NCI-H524 treated with DMSO at 0.1 percent for 48 hours (cell line): ENCODE results near the gene BRINP1.

Source experiments
- DNase-seq: peaks from one replicate; lab custom pipeline; 2025; lab: John Stamatoyannopoulos, UW

BRINP1 gene, protein sequence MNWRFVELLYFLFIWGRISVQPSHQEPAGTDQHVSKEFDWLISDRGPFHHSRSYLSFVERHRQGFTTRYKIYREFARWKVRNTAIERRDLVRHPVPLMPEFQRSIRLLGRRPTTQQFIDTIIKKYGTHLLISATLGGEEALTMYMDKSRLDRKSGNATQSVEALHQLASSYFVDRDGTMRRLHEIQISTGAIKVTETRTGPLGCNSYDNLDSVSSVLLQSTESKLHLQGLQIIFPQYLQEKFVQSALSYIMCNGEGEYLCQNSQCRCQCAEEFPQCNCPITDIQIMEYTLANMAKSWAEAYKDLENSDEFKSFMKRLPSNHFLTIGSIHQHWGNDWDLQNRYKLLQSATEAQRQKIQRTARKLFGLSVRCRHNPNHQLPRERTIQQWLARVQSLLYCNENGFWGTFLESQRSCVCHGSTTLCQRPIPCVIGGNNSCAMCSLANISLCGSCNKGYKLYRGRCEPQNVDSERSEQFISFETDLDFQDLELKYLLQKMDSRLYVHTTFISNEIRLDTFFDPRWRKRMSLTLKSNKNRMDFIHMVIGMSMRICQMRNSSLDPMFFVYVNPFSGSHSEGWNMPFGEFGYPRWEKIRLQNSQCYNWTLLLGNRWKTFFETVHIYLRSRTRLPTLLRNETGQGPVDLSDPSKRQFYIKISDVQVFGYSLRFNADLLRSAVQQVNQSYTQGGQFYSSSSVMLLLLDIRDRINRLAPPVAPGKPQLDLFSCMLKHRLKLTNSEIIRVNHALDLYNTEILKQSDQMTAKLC

DNA sequence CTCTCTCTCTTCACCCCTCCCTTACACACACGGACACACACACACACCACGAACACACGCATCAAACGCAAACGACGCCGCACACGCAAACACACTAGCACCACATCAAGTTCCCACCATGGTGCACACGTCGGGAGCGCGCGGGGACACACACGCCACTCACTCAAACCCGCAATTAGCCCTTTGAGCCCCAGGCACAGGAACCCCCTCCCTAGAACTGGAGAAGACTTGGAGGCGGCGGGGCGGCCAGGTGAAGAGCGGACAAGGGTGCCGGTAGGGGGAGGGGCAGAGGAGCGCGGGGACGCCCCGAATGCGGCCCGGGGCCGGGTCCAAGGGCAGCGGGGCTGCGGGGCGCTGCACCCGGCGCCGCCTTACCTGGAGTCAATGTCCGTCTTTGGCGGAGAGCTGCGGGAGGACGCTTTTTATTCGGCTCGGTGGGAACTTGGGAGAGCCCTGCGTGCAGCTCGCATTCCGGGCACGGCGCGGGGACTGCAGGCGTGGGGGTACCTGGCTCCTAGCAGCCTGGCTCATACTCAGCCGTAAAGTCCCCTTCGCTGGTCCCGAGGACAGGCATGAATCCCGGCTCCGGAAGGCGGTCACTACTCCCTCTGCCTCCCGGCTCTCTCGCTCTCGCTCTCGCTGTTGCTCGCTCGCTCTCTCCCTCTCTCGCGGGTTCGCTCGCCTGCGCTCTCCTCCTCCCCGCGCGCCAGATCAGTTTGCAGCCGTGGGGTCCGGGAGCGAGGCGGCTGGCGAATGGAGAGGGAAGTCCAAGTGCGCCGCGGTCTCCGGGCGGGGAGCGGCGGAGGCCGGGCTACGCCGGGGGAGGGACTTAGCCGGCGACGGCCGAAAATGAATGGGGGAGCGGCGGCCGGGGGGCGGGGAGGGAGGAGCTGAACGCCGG is at the start of gene BRINP1:
Gene BRINP1 (minus strand): TSS at position 755 of the 901 bp plus-strand sequence. CDS start 56,080 bp downstream, outside the sequence.
- DNase-seq, result no peak

DNA sequence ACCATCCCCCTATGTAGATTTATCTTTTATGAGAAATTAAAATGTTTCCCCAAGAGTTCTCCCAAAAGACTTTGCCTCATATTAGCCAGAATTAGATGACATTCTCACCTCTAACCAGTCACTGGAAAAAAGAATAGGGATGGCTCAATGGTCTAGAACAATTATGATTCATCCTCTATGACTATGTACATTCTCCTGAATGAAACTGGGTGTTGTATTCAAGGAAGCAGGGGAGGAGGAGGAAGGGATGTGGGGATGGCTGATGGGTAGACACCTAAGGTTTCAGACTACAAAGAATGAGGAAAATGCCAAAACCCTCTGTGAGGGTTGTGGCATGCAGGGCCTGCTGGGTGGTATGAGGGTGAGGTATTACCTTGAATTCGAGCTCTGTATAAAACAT is 49.5 kb upstream of the BRINP1 start:
- no peak for DNase-seq

DNA sequence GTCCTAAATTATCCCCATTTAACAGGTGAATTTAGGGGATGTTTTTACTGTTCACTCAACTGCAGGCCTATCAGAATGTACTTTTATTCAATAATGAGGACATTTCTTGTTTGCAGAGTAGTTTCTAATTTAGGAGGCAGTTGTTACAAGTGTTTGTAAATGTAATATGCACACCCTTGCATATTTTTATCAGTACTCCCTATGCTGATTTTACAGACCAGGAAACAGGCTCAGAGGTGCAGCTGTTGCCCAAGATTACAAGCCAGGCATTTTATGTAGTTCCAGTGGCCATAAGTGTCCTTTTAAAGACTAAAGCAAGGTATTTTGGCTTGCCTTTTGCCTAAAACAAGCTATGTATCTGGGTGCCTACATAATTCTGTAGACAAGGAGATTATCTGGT is 47.6 kb upstream of the BRINP1 start:
- DNase-seq, result no peak

DNA sequence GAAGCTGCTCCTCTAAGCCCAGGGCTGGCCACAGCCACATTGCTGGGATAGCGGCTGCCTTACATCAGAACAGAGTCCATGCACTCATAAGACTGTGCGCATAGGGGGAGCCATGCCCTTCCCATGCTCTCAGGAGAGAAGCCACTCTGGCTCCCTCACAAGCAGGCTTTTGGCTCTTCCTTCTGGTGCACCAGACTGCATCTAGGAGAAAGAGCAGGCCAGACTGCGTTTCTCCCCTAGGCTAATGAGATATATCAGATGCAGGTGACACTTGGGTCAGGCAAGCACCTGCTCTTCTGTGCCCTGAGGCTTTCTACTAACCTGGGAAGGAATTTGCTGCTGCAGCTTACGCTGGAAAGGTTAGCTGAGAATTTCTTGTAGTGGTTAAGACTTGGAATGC is 43.2 kb upstream of the BRINP1 start:
- no peak for DNase-seq

DNA sequence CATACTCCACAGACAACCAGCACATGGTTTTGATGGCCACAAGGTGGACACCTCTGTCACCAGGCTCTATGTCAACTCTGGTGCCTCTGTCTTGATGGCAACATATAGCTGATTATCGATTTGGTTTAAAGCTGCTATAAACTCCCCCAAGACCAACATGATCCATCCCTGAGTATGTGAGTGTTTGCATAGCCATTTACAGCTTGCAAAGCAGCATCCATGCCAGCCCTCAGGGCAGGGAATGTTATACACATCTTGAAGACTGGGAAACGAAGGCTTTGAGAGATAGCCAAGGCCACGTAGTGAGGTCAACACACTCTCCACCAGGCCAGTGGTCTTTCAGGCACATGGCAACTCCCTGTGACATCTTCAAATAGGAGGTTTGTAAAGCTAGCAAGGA is 40.3 kb upstream of the BRINP1 start:
- no peak for DNase-seq

DNA sequence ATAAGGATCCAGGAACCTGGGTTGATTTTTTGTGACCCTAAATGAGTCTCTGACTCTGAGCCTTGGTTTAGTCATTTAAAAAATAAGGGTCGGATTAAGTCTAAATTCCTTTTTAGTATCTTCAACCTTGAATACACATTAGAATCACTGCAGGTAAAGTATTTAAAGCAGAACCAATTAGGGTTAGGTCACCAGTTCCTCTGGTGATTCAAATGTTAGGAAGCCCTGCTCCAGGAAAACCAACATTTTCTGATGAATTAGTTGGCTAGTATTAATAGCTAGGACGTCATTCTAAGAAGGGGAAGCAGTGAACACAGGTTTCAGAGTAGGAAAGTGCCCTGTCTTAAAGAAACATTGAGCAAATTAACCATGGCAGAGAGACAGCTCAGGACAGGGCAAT is 31.4 kb upstream of the BRINP1 start:
- no peak for DNase-seq

DNA sequence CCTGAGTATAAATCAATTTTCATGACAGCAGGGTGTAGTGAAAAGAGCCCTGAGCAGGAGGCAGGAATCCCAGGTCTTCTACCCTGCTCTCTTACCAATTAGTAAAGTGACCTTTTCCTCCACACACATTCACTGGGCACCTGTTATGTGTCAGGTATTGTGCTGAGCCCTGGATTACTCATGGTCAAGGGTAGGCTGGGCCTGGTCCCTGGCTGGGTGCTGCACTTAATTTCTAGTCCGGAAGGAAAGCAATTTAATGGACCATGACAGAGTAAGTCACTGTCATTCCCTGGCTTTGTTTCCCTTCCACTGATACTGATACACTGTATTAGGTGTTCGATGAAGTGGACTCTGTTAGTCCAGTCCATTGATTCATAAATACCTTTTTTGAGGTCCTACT is 29.1 kb upstream of the BRINP1 start:
- DNase-seq, result no peak

DNA sequence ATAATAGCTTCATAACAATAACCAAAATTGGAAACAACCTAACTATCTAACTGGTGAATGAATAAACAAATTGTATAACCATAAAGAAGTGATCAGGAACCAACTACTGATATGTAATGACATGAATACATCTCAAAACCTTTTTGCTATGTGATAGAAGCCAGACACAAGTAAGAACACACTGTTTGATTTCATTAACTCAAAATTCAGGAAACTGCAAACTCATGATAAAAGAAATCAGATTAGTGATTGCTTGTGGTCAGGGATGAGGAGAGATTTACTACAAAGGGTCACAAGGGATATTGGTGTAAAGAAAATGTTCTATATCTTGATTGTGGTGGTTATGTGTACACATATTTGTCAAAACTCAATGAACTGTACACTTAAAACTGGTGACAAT is 22.6 kb upstream of the BRINP1 start:
- no peak for DNase-seq

DNA sequence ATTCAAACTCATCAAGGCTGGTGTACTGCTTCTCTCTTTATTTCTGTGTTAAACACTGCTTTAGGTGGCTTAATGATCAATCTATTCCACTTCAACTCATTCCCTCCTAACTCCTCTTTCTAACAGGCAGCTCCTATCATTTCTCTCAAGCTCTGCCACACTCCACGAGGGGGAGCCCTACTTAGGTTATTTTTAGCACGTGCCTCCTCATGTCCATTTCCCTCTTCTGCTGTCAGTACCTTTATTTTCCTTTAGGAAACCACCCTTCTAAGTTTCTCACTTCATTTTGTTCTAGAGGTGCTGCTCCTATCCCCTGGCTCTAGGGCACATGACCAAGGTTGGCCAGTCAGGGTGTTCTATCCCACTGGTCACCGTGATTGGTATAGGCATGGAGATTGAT is 6.7 kb upstream of the BRINP1 start:
- peak; percentile 21 for DNase-seq

DNA sequence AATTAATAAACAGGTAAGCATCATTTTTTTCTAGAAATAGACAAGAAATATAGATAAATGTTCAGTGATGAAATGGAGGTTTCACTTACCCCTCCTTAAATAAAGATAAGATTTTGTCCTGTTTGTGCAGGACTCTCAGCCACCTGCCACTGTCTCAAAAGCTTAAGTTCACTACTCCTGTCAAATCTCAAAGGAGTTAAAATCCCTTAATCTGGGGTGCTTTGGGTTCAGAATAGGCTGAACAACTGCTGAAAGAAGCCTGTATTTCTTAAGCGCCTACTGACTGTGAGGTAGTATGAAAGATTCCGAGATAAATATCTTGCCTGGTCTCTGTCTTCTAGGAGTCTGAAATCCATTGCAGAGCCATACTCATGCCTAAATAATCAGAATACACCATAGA is 3.7 kb upstream of the BRINP1 start:
- peak; percentile 64 for DNase-seq

DNA sequence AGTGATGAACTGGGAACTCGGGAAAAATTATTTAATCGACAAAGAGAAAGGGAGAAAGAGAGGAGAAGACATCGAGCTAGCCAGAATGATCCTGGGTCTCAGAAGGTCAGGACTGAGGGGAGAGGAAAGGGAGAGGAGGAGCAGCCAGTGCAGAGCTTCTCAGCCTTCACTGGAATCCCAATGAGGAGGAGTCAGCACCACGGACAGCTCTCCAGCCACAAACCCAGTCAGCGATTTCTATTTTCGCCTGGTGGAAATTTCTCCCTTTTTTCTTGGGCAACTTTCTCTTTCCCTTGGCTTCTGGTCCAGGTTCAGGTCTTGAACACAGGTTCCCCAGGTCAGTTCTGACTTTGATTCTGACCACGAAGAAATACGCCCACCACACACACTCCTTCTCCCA is 1.6 kb upstream of the BRINP1 start:
- DNase-seq, result no peak

DNA sequence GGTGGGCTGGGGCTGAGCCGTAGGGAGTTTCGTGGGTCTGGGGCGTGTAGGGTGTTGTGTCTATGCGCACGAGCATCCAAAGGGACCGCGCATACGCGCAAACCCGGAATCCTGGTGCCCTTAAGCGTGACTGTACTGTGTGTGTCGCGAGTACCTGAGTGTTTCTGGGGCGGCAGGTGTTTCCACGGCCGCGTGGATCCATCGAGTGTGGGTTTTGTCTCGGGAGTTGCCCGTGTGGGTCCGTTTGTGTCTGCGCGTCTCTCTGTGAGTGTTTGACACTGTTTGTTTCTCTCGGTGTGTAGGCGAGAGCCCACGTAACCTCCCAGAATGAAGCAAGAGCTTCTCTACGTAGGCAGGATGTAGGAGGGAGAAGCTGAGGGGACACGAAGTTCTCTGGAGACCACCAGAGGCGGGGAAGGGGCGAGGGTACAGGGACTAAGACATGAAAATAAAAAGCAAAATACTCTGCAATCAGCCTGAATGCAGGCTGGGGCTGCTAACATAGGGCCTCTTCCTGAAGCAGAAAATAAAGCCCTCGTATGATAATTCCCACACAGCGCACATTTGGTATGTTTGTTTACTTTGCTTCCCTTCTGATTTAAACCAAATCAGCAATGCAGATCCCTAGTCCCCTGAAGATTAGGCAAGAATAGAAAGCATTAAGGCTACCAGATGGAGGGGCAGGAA is 588 bp upstream of the BRINP1 start:
- no peak for DNase-seq

DNA sequence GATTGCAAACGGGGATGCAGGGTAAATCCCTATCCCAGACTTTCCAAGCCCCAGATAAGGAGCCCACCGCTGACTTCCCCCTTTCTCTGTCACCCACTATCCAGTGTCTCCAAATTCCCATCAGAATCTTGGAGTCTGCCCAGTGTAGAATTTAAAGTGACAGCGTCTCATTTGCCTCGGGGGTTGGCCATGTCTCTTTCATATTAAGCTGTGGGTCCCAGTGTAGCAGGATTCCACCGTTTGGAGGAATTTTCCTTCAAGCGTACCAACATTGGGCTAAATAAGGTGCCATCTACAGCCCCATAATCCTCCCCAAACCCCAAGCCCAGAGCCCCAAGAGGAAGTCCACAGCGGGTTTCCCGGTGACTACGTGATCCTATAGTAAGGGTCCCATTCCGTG is 1.1 kb downstream of the BRINP1 start:
- no peak for DNase-seq

DNA sequence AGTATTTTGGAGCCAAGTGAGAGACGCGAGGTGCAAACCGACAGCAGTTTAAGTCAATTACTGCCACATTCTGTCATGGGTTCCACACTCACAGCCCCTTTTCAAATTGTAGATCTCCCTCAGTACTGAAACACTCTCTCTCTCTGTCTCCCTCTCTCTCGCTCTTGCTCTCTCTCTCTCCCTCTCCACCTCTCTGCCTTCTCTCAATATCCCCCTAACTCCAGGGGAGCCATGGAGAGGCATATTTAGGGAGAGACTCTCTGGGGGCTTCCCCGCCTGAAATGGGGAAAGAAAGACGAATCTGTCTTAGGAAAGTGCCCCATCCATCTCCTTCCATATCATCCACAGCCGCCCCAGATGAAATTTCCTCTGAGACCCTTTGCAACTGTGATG is 1.6 kb downstream of the BRINP1 start:
- no peak for DNase-seq

DNA sequence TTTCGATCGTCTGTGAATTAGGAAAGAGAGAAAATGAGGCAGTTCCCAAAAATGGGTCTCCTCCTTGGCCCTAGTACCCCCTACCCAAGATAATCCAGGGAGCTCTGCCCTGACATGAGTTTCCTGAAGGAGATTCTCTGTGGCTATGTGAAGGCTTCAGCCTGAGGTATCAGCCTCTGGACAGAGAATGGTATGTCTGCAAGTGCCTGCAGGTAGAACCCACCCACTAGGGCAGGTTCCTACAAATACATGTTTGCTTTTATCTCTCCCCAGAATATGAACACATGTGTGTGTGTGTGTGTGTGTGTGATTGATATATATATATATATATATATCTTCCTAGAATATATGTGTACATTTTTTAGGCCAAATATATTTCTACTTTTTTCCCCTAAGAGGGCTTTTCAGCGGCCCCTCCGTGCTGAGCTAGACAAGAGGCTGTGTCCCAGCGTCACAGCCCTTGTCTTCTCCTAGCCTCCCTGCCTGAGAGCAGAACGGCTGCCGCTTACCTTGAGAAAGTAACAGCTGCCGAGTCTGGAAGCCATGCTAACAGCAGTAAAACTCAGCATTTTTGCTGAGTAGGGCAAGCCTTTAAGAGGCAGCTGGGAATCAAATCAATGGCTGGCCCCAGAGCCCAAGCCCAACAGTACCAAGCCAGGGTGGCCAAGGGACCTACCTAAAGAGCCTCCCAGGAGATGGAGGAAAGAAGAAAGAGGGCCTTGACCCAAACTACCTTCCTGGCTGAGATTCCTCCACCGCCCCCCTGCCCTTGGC is 2.1 kb downstream of the BRINP1 start:
- no peak for DNase-seq

DNA sequence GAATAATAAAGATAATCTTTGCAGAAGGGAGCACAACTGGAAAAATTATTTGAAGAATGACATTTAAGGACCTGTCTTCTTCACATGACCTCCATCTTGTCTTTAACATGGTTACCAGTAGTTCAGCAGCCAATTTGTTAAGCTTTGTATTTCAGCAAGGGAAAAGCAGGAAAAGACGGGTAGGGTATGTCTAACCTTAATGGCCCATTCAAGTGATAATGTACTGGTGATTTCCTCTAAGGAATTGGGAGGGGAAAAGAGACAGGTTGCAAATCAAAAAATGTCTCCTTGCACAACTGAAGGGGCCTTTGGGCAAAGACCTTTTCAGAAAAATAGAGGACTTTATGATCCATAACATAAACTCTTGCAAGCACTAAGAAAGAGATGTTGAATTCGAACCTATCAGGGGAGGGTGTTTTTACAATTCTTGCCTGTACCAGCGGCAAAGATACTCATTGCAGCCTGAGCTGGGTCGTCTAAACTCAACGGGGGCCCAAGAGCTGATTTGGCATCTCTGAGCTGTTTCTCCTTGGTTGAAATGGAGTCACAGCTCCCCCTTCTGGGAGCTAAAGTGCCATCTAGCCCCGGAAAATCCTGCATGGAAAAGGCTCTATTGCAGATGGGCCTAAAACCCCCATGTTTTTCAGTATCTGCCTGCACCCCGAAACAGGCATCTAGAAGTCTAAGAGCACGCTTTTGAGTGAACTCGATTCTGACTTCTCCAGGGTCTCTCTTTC is 3.8 kb downstream of the BRINP1 start:
- DNase-seq, result no peak

DNA sequence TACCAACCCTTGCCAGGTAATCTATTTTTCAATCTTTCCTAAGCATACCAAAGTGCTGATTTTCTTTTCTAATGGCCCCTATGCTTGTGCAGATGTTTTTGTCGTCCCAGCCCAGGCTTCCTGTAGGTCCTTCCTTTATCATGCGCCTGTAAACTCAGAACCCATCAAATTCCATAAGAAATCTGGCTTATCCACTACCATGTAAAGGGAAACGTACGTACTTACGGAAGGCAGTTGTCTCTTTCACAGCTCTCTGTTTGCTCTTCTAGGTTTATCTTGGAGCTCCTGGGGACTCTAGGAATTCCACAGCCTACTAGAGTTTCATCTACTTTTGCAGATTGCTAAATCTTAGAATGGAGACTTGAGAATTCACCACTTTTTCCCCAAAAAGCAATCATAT is 9.0 kb downstream of the BRINP1 start:
- no peak for DNase-seq

DNA sequence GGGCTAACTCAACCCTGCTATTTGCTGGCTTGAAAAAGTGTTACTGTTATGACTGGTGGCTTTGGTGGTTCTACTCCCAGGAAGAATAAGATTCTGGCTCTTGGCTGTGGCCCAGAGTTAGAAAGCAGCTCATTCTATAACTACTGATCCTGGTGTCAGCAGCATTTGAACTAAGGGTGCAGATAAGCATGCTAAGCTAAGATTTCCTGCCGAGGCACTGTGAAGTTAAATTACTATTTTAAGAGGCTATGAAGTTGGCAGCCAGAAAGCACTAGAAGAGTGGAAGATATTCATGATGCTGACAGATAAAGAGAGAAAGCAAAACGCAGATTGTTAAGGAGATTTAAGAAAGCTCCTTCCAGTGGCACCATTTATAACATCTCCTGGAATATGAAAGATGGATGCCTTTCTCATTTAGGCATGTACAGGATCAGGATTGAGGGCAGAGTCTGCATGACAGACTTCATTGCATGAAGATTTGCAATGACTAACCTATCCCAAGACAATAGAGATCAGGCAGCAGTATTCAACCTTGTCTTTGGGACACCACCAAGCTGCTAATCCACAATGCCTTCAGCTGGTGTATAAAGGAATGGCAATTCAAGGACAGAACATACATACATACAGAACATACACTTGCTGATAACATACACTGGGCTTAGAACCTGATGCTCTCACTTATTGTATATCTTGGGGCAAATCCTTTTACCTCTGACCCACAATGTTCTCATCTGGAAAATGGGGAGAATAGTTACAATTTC is 11.7 kb downstream of the BRINP1 start:
- DNase-seq, result no peak

DNA sequence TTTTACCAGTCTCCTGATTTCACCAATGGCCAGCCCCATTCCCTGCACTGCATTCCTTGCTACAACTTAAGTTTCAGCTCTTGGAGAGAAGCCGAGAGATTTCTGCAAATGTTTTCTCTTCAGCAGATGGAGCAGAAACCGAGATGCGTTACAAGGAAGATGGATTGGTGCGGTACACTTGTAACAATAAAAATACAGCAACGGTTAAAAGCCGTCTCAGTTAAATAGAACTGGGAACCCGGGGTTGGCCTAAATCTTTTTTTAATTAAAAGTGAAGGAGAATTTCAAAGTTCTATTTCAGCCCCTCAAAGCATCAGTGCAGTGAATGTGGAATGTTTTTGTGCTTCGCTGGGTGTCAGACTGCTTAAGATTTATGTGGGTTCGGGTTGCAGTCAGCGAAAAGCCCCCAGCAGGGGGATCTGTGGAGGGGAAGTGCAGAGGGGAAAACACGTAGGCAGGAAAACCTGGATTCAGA is 19.8 kb downstream of the BRINP1 start:
- DNase-seq, result no peak
